Activated CD4-positive, alpha-beta T cell treated with anti-CD3 and anti-CD28 coated beads for 4 hours (primary cell): ENCODE results near the gene KLHL26.

Source experiments
- DNase-seq, 2 donors: peaks; one replicate each; pipeline ENCODE4 v3.0.0-alpha.2; 2020

KLHL26 gene

DNA sequence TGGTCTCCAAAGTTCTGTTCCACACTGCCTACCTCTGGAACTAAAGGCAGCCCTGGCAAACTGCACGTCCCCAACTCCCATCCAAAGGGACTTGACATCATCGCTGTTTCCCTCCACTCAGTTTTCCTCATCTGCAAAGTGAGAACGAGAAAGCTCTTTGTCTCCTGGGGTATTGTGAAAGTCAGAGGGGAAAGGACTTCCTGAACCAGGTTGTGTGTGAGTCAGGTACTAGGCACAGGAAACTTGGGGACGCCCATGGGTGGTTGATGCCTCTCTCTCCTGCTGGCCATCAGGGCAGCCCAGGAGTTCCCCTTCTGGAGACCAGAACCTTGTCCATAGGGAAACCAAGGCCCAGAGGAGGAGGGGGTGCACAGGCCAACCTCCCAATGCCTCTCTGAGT lies 35.0 kb upstream of the KLHL26 start:
- DNase-seq, result no peak

DNA sequence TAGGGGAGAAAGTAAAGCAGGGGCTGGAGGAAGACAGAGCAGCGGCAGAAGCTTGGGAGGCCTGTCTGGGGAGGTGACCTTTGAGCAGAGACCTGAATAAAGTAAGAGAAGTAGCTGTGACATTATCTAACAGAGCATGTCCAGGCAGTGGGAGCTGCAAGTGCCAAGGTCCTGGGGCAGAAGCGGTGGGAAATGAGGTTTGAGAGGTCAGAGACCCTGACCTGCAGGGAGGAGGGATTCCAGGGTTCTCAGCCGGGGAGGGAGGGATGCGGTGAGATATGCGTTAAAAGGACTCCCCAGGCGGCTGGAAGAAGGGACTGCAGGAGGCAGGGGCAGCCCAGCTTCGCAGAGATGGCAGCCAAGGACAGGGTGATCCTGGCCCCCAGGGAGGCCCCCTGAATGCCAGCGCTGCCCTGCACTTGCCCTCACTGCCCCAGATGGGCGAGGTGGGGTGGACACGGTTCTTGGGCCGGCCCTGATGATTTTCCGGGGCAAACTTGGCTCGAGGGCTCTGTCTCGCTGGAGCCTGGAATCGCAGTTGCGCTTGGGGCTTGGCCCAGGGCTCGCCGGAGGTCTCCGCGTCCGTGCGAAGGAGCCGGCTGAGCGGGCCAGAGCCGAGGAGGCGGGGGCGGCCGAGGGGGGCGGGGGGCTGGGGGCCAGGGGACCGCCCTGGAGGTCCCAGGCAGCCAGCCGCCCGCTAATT lies 33.4 kb upstream of the KLHL26 start:
- no peak for DNase-seq

DNA sequence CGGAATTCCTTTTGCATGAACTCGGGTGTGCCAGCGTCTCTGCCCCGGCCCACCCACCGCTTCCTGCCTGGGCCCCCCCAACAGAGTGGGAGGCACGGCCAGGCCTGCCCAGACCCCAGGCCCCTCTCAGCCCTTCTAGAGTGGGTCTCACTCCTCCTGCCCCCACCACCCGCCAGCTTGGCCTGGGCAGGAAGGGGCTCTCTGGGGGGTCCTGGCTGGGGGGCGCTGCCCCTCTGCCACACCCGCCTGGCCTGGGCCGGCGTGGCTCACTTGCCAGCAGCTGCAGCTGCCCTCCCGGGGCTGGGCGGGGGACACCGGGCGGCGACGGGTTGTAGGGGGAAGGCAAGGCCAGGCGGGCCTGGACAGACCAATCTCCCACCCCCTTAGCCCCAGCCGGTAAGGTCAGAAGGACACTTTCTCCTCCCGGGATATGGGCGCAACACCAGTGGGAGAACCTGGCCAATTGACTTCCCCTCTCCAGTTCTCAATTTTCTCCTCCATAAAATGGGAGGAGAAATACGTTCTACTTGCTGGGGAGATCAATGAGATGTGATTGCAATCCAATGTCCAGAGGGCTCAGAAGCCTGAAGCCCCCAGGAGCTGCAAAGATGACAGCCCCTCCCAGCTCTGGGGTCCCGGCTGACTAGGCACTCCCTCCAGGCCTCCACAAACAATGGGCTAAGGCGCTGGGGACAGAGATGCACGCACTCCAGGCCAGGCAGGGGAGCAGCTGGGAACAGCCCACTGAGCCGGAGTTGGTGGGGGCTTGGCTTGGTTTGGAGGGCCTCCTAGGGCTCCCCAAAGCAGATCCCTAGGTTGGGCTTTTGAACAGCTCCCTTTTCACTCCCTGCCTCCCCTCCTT lies 32.6 kb upstream of the KLHL26 start:
- no peak for DNase-seq

DNA sequence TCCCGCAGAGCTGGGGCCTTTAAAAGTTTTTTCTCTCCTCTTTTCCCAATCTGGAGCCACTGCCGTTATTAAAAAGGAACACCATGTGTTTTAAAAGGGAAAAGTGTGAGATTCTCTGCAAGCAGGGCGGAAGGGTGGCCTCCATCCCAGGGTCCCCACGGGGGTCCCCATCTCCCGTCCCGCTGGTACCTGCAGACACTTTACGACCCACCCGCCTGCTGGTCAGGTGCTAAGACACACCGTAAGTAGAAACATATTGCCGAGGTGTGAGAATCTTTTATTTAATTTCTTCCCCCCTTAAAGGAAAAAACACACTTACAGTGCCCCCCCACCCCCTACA lies 32.0 kb upstream of the KLHL26 start:
- no peak for DNase-seq

DNA sequence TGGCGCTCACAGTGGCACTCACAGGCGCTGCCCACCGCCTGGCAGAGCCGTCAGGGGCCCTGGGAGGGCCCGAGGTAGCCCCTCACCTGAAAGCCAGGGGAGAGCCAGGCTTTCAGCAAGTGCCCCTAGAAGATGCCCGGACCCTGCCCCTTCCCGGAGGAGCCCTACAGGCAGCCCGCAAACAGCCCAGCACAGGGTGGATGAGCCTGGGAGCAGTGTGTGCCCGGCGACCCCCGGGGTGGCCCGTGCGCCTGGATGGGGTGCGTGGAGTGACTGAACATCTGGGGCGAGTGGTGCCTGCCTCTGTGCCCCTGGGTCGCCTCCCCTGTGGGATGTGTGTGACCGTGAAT lies 31.7 kb upstream of the KLHL26 start:
- DNase-seq, result no peak

DNA sequence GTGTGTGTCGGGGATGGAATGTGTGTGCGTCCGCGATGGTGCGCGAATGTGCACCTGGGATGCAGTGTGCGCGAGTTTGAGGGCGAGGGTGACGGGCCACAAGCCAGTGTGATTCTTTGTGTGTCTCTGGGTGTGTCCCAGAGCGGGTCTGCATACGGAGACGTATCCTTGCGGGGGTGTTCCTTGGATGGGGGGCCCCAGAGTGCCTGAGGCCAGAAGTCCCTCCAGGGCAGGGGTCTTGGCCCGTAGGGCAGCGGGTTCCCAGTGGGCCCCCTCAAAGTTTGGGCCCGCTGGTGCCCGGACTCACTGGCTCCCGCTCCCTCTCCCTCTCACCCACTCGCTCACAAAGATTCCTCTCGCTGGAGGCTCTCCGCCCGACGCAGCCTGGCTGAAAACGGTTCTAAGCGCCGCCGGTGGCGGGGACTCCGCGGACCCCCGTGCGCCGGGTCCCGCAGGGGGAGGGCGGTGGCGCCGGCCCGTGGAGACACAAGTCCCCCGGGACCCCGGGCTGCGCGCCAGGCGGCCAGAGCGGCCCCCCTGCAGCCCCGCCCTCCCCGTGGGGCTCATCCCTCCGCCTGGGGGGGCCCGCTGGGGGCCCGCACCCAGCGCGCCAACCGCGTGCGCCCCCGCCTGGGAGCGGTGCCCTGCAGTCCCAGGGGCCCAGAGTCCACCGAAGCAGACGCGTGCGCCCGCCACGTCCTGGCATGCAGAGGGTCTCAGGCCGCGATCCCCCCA lies 31.1 kb upstream of the KLHL26 start:
- no peak for DNase-seq

DNA sequence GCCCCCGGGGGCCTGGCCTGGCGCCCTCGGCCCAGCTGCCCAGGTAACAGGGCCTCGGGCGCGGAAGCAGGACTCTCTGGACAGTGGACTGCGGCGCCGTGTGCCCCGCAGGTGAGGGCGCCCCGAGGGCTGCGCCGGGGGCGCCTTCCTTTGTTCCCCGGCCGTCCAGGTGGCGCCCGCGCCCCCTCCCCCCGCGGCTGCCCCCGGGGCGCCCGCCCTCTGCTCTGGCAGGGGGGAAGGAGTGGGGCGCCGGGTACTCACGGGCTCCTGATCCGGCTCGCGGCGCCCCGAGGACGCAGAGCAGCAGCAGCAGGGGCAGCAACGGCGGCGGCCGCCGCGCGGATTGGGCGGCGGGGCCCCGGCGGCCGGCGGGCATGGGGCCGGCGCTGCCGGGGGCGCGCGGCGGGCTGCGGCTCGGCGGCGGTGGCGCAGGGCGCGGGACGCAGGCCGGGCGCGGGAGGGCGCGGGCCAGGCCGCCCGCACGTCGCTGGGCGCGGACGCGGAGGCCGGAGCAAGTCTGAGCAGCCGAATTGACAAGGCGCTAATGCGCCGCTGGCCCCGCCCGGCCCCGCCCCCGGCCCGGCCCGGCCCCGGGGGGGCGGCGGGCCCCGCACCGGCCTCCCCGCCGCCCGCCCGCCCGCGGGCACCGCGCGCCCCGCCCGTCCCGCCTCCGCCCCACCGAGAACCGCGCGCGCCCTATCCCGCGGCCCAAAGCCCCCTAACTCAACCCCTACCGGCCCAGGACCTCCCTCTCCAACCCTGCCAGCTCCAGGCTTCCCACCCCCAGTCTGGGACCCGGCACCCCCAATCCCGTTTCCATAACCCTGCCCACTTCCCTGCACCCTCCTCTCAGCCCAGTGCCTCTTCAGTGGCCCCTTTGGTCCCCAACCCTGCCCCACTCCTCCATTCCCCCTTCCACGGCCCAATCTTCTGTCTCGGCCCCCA lies 30.3 kb upstream of the KLHL26 start, which contains the start of gene CRLF1:
TSS of gene CRLF1 (minus strand) at position 519 of the 945 bp plus-strand sequence. CDS start at position 376, 143 bp downstream.
- no peak for DNase-seq

DNA sequence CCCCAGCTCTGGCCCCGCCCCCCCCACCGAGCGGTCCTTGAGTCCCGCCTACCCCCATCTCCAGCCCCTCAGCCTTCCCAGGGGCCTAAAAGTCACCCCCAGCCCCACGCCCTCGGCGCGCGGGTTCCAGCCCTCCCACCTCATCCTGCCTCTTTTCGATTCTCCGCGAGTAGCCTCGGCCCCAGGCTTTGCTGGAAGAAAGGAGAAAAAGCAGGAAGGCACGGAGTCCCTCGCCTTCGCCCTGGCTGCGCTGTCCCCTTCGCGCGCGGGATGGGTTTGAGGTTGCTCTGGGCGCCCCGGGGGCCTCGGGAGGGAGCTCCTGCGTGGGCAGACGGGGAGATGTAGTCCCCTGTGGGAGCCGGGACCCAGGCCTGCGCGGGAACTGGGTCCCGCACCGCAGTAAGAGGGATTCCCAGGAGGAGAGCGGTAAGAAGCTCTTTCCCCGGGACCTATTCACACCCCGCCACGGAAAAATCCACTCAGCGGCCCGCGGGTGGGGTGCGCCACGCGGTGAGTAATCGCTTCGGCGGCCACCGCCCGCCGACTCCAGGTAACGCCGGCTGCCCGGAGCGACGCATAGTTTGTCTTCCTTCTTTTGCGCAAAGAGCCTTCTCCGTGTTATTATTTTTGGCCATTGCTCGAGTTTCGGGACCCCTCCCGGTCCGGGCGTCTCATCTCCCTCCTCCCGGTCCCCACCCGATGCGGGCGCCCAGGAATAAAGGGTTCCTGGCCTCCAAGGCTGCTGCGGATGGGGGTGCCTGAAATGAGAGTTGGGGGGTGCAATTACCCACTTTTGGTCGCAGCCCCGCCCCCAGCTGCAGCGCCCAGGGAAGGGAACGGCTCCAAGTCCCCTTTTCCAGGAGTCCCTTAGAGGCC lies 29.4 kb upstream of the KLHL26 start:
- DNase-seq, result peak; percentile 52 to 55

DNA sequence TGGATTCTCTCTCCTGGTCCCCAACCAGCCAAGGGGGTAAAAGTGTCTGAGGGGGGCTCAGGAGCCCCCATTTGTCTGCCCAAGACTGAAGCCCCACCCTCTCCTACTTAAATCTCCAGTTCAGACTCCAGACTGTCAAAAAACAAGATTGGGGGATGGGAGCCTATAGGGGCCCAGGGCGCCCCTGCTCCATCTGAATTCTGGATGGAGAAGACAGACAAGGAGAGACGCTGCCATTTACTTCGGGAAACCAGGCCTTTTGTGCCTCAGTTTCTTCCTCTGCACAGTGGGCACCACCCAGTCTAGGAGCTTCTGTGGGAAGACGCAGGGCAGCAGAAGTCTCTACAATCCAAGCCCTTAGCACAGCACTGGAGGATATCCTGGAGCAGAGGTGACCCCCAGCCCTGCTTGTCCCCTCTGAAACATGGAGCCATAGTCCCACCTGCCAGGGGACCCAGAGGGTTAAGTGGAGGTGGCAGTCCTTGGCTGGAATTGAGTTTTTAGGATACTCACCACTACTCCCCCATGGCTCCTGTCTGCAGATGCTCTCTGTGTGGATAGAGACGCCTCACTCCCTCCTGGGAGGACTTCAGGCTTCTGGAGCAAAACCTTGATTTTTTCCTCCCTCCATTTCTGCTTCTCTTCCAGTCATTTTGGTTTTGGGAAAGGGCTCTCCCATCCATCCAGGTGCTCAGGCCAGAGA lies 28.6 kb upstream of the KLHL26 start:
- DNase-seq, result no peak

DNA sequence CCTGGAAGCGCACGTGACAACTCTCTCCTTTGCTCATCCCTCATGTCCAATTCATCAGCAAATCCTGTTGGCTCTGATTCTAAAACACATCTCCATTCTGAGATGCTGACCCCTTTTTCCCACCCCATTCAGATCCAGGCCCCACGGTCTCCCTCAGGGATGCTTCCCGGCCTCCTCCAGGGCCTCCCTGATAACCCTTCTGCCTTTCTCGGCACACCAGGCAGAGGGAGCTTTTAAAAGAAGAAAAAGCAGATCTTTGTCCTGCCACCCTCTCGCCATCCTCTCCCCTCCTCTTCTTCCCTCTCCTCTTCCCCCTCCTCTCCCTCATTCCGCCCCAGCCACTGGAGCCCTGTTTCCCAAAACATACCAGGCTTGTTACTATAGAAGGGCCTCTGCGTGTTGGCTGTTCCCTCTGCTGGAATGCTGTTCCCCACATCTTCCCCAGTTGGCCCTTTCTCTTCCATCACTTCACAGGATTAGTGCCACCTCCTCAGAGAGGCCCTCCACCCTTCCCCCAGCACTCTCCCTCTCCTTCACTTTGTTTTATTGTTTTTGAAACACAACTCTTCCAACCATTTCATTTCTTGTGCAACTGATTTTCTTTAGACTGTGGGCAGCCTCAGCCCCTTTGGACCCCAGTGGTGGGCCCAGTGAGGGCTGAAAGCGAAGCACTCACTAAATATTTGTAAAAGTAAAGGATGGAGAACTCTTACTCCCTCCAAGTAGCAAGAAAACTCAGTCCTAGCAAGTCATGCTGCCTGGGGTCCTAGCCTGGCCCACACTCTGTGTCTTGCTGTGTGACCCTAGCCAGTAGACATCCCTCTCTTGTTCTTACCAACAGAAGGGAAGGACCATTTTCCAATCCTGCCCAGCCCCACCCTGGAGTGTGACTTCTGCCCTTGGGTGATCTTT lies 27.8 kb upstream of the KLHL26 start:
- DNase-seq, result no peak

DNA sequence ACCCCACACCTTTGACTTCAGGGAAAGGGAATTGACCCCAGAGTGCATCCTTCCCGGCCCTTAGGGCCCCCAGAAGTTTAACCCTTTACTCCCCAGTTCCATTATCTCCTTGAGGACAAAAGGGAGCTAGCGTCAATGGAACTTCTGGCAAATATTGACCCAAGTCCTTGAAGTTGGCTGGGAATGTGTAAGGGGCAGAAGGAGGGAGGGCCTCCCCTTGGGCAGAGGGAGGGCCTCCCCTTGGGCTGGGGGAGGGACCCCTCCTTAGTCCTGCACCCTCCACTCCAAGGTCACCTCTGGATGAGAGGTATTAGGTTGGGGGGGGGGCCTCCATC lies 27.1 kb upstream of the KLHL26 start:
- DNase-seq, result no peak

DNA sequence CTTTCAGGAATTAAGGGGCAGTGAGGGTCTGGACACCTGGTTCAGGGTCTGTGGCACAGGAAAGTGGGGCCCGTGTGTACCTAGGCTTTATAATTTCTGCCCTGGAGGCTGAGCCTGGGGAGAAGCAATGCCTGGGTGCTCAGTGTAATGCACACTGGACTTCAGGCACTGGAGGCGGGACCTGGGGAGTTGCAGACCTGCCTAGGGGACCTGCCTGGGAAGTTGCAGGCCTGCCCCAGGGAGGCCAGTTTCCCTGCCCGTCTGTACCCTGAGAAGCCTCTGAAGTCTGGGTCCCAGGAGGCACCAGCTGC lies 26.6 kb upstream of the KLHL26 start:
- no peak for DNase-seq

DNA sequence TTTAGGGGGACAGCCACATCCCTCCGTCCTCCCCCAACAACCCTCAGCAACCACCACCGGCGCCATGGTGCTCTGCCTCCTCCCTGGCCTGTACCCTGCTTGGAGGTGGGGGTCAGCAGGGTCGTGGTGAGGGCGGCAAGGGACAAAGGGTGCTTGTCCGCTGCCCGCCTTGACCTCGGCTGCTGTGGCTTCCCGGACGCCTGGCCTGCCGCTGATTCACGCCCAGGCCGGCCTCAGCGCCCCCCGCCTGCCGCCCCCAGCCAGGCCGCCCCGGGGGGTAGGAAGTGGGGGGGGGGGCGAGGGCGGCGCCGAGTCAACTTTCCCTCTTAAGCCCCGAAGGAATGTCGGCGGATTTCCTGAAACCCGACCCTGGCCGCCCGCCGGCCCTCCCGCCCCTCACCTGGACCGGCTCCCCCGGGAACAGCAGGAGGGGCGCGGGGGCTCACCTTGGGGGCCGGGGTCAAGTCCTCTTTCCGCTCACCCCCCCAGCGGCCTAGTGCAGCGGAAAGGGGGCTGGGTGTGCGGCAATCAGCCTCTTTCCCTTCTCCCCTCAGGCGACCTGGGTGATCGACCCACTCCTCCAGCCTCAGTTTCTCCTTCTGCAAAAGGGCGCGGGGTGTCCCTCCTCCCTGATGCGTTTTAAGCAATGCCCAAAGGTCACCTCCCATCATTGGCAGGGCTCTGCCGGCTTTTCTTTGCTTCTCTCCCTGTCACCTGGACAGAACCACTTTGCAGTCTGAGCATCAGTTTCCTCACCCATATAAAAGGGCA lies 26.1 kb upstream of the KLHL26 start:
- no peak for DNase-seq

DNA sequence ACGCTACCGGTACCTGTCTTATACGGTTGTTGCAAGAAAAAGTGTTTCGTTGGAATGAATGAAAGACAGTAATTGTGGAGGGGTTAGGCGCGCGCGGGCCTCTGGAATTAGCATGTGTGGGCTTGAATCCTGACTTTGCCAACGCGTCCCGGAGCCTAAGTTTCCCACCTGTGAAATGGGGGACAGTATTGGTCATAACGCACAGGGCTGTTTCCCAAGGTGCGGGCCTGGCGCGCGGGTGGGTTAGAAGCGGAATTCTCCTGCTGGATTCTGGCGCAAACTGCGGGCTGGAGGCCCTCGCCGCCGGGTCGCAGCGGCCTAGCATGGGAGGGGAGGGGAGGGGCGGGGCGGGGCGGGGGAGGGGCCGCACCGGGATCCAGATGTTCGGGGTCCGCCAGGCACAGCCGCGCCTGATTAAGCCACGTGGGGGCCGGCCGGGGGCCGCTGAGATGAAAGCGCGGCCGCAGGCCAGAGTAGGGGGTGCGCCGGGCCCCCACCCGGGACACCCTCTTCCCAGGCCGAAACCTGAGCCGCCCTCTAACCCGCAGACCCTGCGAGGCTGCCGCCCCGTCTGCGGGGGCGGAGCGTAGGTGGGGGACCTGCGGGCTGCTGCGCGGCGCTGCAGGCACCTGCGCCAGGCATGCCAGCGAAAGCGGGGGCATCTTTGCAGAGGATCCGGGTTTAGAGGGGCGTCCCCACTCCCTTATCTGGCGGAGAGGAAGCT lies 25.3 kb upstream of the KLHL26 start:
- DNase-seq, result peak; percentile 44 to 52

DNA sequence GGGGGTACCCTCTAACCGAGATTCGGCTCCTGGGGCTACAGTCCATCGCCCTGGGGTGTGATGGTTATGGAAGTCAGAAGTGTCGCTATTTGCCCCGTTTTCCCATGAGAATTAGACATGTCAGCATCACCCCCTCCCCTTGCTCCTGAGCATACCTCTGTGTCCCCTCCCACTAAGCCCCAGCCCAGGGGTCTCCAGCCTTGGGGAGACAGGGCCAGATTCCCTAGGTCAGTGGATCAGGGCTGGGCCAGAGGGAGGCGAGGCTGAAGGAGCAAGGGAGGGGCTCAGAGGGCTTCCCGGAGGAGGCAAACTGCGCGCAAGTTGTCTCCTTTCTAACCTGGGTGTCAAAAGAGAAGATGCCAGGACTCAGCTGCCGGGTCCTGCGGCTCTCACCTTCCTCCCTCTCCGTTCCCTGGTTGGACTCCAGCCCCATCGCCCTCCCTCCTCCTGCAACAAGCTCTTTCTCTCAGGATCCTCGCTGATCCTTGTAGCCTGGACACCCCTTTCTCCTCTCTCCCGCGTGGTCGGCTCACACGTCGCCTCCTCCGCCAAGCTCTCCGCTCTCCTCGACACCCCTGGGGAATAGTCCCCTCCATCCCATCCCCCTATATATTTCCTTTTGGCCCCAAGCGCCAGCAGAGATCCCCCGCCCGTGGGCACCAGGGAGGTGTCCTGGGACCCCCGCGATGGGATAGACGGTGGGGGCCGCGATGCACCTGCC lies 24.6 kb upstream of the KLHL26 start:
- DNase-seq, result no peak

DNA sequence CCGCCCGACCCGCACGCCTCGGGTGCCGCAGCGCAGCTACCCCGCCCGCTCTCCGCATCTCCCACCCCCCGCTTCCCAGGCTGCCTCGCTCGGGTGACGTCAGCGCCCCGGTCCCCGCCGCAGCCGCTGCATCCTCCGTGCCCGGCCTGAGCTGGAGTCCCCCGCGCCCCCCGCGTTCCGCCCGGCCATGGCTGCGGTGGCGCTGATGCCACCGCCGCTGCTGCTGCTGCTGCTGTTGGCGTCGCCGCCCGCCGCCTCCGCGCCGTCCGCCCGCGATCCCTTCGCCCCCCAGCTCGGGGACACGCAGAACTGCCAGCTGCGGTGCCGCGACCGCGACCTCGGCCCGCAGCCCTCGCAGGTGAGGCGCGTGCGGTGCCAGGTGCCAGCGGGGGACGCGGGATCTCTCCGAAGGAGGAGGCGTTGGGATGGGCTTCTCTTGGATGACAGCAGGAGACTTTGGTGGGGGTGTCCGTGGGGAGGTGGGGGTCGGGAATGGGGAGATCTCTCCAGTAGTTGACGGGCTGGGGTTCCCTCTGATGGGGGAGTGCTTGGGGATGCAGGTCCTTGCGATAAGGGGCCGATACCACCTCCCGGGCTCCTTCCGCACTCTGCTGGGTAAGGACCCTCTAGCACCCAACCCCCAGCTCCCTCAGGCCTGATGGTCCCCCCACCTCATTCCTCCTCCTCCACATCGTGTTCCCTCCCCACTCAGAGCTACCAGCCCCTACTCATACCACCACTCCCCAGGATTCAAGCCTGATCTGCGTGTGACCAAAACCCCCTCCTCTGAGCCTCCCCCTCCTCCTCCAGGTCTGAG lies 23.8 kb upstream of the KLHL26 start, which contains the start of gene TMEM59L:
TSS of gene TMEM59L (plus strand) at position 99 of the 817 bp plus-strand sequence. CDS start at position 188, 89 bp downstream.
- DNase-seq, result peak; percentile 31 to 48
